ENCODE data around the gene PCBP3.

DNA sequence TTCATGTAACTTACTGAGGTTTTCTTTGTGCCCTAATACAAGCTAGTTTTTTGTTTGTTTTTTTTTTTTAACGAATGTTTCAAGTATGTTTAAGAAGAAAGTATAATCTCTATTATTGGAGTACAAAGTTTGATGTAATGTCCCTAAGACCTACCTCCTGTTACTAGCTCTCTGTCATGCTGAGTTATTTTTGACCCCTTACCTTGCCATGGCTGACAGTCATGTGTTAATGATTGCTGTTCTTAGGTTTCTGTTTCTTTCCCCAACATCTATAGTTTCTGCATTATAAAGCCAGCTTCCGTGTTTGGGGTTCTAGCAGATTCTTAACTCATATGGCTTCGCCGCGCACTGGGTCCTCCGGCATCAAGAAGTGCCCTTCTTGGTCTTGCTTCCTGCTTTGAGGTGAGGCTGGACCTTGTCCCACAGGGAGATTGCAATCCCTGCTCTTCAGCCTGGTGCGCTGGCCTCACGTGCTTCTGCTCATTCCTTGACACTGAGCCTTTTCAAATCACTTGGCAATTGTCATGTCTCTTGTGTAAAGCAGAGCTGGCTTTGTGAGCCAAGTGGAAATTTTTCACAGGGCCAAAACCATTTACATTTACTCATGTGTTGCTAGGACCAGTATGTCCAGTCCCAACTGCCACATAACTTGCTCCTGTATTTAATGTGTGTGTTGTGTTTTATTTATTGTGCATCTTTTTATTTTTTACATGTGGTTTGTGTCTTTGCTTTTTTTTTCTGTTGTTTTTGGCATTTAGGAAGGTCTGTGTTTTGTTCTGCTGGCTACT, 203.0 kb downstream of the PCBP3 start:
- TF ChIP-seq, protein P1, sequence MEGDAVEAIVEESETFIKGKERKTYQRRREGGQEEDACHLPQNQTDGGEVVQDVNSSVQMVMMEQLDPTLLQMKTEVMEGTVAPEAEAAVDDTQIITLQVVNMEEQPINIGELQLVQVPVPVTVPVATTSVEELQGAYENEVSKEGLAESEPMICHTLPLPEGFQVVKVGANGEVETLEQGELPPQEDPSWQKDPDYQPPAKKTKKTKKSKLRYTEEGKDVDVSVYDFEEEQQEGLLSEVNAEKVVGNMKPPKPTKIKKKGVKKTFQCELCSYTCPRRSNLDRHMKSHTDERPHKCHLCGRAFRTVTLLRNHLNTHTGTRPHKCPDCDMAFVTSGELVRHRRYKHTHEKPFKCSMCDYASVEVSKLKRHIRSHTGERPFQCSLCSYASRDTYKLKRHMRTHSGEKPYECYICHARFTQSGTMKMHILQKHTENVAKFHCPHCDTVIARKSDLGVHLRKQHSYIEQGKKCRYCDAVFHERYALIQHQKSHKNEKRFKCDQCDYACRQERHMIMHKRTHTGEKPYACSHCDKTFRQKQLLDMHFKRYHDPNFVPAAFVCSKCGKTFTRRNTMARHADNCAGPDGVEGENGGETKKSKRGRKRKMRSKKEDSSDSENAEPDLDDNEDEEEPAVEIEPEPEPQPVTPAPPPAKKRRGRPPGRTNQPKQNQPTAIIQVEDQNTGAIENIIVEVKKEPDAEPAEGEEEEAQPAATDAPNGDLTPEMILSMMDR (IDR thresholded peaks at IDR 0.05), result no peak
- no peak for TF ChIP-seq POLR2A (IDR thresholded peaks at IDR 0.05)

Data from lower leg skin (tissue), 3 donors.